Measurements from ENCODE around the gene PAH.

Gene PAH

DNA sequence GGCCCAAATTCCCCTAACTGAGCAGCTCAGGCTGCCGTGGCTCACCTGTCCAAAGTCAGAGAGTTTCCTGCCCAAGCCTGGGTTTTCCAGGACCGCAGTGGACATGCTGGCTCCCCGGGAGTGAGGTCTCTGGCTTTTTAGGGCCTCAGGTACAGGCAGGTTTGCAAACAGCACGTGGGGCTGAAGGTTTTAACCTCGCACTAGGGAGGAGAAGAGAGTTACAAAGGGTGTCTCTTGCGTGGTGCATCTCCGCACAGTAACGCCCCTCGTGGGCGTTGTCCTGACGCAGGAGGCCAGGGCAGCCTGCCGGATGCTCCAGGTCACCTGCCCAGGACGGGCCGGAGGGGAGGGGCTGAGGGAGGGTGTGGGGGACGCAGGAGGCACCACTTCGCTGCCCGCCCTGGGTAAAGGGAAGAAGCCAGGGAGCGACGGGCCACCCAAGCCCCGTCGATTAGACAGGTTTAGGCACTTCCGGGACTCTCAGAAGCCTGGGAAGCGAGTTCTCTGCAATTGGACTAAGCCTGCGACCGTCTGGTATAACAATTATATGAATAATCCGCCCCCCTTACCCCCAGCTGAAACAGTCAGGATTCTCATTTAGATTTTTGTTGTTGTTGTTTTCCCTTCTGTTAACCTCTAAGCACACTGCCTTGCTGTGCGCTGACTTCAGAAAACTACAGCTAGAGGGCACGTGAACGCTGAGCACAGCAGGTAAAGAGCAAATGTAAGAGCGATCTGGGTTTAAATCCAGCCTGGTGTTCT lies at the start of gene PAH:
Gene PAH (minus strand): TSS at position 219 of the 762 bp plus-strand sequence. CDS start 114 bp downstream, at position 105.
- no peak for DNase-seq

DNA sequence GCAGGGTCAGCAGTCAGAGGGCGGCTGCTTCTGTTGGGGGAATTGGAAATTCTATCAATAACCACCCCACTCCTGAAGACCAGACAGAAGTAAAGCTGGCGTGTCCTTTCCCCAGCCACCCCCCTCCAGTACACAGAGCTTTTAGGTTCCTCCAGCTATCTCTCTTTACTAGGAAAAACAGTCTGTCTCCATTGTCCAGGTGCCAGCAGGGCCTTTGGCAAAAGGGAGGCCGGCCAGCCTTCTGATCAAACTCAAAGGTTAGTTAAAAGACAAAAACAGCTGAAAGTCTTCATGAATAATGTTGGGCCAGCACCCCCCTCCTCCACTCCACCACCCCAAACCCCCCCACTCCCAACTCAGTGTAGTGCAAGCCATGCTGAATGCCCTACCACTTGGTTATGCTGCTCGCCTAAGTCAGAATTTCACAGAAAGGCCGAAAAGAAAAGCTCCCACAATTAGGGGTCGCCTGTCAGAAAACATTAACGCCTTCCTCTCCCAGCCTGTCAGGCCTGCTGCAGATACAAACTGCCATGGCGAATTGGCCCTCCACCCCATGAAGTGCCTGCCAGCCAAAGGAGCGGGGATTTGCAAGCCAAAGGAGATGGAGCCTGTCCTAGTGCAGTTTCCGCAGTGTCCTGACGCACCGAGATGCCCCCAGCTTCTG lies 49.3 kb upstream of the PAH start:
- DNase-seq: no peak

DNA sequence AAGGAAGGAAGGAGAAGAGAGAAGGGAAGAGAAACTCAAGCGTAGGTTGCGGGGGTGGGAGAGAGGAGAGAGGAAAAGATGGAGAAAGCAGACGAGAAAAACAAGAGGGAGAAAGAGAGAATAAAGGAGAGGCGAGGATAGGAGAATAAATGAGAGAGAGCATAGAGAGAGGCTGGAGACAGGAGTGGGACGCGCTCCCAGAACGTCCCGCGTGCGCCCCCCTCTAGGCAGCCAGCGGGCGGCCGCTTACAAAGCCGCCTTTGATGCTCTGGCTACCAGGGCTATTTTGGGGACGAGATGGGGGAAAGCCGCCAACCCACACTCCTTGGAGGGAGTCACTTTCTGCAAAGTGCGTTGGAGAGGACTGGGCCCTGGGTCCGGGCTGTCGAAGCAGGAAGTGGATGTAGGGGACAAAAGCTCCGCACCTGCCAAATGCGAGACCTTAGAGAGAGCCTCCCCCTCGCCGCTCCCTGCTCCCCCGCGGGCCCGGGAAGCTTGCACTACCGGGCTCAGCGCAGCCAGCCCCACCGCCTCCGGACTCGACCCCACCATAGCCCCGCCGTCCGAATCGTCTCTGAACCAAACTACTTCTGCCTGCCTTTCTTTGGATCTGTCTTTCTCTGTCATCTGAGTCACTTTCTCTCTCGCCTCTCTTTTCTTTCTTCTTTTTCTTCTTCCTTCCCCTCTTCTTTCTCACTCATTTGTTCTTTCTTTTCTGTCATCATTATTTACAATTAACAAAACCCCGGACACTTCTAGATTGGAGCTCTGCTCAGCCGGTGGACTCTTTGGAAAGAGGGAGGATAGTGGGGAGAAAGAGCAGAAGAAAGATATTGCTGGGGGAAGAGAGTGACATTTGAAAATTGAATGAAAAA lies 48.5 kb upstream of the PAH start:
- DNase-seq: no peak

DNA sequence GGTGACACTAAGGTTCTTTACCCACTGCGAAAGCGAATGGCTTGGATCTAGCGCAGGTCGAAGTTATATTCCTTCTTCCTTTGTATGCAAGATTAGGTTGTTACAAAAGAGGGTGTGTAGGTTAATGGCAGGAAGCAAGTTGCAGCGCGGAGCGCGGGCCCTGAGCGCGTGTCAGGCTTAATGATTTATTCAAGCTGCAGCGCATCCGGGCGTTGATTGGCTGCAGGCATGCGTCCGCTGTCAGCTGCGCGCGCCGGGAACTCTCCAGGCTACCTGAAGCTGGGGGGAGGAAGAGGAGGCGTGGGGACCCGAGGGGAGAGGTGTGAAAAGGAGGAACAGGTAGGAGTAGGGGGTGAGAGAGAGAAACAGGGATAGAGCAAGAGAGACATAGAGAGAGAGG lies 47.8 kb upstream of the PAH start:
- DNase-seq: peak; percentile 91

DNA sequence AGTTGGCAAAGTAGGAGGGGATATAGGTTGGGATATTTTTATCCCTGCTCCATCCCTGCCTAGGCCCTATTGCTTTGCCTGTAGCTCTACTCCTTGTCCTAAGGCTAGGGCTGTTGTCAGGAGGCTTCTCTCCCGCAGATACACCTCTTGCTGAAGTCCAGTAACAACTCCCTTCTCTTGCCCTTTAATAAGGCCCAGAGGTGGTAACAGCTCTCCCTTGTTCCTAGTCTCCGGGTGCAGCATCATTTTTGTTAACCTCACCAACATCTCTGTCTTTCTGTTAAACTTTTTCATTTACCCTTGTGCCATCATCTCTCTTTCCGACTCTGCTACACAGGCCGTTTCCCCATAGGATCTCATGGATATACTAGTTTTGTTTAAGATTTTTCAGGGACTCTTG lies 46.8 kb upstream of the PAH start:
- no peak for DNase-seq

DNA sequence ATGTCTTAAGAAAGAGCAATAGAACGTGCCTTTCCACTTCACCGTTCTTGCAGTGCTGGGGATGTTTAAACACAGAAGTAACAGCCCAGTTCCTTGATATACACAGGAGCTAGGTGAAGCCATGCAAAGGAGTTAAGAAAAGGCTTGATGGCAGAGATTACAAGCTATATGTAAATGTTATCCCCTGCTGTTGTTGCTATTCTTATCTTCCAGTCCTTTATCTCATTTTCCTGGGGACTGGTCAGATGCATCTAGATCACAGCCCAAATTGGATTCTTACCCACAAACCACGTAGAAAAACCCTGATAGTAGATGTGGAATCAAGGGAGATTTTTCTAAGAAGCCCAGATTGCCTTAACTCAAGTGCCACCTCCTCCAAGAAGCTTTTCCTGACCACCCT lies 45.9 kb upstream of the PAH start:
- DNase-seq: no peak

DNA sequence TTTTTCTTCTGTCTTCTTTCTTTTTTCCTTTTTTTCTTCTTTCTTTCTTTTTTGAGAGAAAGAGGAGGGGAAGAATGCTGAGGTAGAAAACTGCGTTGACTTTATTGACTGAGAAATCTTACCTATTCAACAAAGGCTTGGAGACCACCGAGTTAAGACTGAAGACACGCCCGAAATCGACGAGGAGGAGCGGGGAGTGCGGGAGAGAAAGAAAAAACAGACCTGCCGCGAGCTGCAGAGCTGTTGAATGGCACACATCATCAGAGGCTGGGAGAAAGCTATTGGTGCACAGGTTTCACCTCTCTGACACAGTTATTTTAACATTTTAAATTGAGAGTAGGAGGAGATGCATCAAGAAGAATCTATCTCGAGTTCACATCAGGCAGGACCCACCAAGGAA lies 45.5 kb upstream of the PAH start:
- DNase-seq: no peak

DNA sequence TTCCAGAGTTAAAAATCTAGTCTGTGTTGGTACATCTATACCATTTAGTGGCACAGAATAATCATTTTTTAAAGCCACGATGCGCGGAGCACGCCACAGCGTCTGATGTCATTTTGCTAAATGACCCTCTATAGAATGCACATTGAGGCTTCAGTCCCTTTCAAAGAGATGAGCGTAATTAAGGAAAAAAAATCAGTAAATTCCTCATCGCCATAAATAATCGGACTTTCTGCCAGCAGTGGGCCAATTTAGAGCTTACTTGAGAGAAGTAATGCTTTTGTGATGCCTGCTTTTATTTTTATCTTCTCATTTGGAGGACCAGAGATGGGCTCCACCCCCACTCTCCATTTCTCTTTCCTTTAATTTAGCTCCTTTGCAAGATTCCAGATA lies 44.4 kb upstream of the PAH start:
- peak; percentile 71 for DNase-seq

DNA sequence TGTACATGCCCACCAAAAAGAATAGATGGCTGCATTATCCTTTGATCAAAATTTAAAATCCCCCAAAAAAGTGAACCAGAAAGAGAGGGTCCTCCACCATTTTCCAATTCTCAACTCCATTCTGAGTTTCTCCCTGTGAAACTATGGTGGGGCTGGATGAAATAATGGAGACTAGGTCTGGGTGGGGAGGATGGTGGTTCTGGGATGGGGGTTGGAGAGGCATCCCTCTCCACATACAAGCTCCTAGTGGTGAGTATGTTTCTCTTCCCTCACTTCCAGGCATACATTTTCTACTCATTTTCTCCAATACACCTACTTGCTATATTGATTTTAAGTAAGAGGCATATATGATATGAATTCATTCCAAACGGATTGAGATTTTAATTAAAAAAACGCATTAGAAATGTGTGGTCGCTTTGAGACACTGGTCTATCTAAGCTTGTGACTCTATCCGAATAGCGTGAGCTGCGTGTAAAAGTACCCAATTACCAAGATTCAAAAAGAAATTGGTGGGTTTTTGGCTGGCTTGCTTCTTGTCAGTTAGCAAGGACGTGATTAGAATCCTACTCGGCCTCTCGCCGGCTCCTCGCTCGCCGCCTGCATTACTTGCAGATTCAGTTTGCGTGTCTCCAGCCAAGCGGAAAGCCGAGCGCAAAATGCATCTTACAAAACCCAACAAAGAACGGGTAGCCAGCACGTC lies 43.9 kb upstream of the PAH start:
- no peak for DNase-seq

DNA sequence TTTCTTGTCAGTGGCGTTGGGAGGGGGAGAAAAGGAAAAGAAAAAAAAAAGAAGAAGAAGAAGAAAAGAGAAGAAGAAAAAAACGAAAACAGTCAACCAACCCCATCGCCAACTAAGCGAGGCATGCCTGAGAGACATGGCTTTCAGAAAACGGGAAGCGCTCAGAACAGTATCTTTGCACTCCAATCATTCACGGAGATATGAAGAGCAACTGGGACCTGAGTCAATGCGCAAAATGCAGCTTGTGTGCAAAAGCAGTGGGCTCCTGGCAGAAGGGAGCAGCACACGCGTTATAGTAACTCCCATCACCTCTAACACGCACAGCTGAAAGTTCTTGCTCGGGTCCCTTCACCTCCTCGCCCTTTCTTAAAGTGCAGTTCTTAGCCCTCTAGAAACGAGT lies 42.3 kb upstream of the PAH start:
- no peak for DNase-seq

DNA sequence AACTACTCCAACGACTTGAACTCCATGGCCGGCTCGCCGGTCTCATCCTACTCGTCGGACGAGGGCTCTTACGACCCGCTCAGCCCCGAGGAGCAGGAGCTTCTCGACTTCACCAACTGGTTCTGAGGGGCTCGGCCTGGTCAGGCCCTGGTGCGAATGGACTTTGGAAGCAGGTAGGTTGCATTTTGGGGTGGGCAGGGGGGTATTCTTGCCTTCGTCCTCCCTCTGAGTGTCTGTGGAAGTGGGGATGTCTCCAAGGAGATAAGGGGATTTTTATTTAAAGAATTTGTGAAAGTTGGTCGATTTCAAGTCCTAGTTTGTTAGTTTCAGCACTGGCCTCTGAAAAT lies 41.8 kb upstream of the PAH start:
- no peak for DNase-seq

DNA sequence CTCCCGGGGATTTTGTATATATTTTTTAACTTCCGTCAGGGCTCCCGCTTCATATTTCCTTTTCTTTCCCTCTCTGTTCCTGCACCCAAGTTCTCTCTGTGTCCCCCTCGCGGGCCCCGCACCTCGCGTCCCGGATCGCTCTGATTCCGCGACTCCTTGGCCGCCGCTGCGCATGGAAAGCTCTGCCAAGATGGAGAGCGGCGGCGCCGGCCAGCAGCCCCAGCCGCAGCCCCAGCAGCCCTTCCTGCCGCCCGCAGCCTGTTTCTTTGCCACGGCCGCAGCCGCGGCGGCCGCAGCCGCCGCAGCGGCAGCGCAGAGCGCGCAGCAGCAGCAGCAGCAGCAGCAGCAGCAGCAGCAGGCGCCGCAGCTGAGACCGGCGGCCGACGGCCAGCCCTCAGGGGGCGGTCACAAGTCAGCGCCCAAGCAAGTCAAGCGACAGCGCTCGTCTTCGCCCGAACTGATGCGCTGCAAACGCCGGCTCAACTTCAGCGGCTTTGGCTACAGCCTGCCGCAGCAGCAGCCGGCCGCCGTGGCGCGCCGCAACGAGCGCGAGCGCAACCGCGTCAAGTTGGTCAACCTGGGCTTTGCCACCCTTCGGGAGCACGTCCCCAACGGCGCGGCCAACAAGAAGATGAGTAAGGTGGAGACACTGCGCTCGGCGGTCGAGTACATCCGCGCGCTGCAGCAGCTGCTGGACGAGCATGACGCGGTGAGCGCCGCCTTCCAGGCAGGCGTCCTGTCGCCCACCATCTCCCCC lies 41.2 kb upstream of the PAH start:
- no peak for DNase-seq

DNA sequence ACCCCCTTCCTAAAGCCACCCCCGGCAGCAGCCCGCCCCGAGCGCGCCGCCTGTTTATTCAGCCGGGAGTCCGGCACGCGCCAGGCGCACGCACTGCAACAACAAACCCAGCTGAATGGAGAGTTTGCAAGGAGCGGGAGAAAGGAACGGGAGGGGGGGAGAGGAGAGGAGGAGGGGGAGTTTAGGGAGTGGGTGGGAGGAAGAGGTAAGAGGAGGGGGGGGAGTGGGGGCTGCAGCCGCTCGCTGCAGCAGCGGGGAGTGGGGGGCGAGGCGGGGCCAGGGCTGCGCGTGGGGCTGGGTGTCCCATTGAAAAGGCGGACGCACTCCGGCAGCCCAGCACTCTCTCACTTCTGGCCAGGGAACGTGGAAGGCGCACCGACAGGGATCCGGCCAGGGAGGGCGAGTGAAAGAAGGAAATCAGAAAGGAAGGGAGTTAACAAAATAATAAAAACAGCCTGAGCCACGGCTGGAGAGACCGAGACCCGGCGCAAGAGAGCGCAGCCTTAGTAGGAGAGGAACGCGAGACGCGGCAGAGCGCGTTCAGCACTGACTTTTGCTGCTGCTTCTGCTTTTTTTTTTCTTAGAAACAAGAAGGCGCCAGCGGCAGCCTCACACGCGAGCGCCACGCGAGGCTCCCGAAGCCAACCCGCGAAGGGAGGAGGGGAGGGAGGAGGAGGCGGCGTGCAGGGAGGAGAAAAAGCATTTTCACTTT lies 40.5 kb upstream of the PAH start, which contains the start of gene ASCL1:
Gene ASCL1 (plus strand): TSS at position 336 of the 712 bp plus-strand sequence. CDS start 571 bp downstream, outside the sequence.
- DNase-seq: peak; percentile 47

DNA sequence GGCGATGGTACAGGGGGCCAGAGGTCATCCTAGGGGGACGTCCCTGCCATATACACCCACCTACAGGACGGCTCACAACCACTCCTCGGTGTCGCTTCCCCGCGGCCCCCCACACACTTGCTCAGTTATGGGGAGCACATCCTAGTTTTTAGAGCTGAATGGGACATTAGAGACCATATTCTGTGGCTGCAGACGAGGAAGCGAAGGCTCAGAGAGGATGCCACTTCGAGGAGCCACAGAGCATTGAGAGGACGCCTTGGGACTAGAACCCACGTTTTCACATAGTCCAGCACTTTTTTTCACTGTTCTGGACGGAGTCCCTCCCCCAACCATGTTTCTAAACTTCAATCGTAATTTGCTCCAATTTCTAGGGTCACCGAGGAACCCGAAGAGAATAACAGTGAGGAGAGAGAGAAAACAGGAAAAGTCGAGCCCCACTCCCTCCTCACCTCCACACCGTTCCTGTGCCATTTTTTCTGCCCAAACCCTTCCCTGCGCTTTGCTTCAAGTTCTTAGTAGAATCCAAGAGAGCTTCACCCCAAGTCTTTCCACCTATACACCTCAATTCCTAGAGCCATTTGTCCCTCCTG lies 39.8 kb upstream of the PAH start:
- no peak for DNase-seq

DNA sequence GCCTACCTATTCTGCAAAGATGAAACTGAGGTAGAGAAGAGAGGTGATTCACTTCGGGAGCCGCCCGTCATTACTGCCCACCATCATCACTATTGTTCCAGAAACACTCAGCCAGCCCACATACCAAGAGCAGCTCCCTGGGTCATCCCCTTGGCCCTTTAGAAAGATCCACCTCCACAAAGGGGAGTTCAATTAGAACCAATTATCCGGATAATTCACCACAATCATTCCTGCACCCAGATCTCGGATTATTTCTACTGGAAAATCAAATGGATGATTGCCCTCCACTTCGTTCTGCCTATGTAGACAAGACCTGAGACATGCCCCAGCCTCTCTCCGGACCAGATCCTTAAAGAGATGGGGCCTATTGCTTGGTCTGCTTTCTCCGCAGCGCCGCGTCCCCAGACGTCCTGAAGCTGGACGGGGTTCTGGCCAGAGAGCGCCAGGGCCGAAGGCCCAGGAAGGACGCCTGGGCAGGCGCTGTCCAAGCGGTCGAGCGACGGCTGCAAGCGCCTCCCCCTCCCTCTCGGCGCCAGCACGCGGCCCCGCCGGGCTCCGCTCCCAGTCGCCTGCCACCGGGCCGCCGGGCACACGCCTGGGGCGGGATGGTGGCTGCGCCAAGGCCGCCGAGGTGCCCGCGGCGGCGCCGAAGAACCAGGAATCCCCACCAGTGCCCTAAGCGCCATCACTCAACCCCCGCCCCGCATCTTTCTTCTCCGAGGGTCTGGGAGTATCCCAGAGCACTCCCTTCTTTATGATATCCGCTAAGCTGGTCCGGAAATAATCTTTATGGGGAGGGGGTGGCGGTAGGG lies 39.1 kb upstream of the PAH start:
- DNase-seq: no peak

DNA sequence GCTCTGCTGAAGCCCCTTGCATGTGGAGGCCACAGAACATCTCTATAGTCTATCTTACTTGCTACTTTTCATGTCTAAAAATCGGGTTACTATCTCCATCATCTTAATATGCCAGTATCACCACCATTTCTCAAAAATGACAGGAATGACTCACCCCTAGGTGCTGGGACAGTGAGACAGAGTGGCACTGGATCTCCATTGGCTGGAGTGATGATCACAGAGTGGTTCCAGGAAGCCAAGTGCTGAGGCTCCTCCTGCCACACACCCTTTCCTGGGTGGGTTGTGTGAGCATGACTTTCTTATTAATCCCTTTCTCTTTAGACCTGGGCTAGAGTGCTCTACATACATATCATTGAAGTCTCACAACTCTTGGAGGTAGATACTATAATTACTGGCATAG lies 37.1 kb upstream of the PAH start:
- DNase-seq: no peak

DNA sequence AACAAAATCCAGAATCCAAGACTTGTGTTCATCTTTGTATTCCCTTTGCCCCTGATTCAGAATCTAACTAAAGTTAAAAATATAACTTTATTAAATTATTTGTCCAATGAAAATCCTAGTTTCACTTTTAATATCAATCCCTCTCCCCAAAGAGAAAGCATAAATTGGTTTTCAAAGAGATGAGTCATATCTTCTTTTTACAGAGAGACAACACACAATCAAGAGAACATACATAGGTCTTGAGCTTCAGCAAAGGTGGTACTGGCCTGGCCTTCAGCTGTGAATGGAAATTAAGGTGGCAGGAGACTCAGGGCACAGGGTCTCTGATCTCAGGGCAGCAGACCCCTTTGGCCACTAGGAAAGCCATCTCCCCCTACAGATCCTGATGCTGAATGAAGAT lies 36.2 kb upstream of the PAH start:
- DNase-seq: no peak

DNA sequence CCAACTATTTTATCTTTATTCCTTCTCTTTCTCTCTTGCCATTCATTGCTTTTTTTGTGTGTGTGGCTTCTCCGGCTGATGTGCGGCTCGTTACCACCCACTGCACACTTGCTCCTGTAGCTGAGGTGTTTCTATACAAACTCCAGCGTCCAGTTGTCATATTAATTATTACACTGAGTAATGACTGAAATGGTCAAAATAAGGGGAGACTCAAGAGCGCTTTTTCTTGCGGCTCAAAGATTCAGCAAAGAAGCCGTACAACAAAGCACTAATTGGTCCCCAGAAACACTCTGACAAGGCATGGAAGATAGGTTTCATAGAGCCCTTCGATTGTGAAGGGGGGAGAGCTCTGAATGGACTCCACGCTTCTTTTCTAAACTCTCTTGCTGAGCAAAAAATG lies 34.8 kb upstream of the PAH start:
- no peak for DNase-seq

DNA sequence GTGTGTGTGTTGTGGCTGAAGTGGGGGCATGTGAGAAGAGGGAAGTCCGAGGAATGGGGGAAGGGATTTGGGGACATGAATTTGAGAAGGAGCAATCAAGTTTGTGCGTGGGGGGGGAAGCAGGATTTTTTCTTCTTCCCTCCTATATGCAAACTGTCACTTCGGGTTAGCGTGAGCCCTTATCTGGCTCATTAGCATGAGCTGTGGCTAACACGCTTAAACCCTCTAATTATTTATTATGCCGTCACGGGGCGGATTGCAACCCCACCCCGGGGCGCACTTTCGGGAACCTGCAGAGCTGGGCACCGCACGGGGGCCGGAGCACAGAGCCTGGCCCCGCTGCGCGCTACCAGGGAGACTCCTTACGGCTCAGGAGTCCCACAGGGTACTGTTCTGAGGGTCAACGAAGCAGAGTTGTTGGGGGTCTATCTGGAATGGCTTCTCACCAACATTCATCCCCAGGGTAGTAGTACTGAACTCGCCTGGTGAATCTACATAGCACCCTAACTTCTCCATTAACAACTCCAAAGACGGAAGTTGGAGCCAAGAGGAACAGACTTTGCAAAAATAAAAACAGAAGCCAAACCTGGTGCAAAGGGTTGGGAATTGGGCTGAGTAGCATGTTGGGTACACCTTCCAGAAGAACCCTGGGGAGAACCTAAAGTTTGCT lies 34.0 kb upstream of the PAH start:
- no peak for DNase-seq

All from NCI-H1436 treated with DMSO at 0.1 percent for 48 hours (cell line).